IPS-18a (cell line): Measurements from ENCODE around the gene PLCB2.

ENCODE experiments used
- H3K27ac ChIP-seq: one replicate; pipeline ENCODE4 v1.5.1; 2013; ENCODE audit warnings: low read length
- H3K27me3 ChIP-seq: one replicate; pipeline ENCODE4 v1.6.1; 2013; ENCODE audit warnings: mild to moderate bottlenecking, low read length; ENCODE audit not compliant: control insufficient read depth, insufficient read depth
- H3K36me3 ChIP-seq: one replicate; pipeline ENCODE4 v1.6.1; 2013; ENCODE audit warnings: low read depth, low read length; ENCODE audit not compliant: control insufficient read depth
- H3K4me1 ChIP-seq: one replicate; pipeline ENCODE4 v1.6.1; 2013; ENCODE audit warnings: low read depth, low read length; ENCODE audit not compliant: control insufficient read depth
- H3K4me3 ChIP-seq: one replicate; pipeline ENCODE4 v1.5.1; 2013; ENCODE audit warnings: low read length
- H3K9ac ChIP-seq: one replicate; pipeline ENCODE4 v1.6.1; 2013; ENCODE audit warnings: mild to moderate bottlenecking, low read length, moderate library complexity
- H3K9me3 ChIP-seq: one replicate; pipeline ENCODE4 v1.6.1; 2013; ENCODE audit warnings: low read depth, low read length; ENCODE audit not compliant: control insufficient read depth

PLCB2 gene

GRCh38 chr15:40257656-40258450 lies 49.9 kb downstream of the PLCB2 start:
- H3K36me3 ChIP-seq: no peaks in the 10 kb centered on the region
- no peak overlapping the region for H3K9ac ChIP-seq
- H3K27ac ChIP-seq: no peak overlapping the region

GRCh38 chr15:40256638-40257235 lies 51.0 kb downstream of the PLCB2 start:
- Histone ChIP-seq H3K9ac (no peak overlapping the region), H3K27me3 (peaks cover 29% of the 10 kb centered on the region)

More at GRCh38 chr15:40257656-40258450, 49.9 kb downstream of the PLCB2 start:
- H3K27me3 ChIP-seq: peaks cover 18% of the 10 kb centered on the region
- H3K9me3 ChIP-seq: no peaks in the 10 kb centered on the region
- H3K4me3 ChIP-seq: no peak overlapping the region
- H3K4me1 ChIP-seq: peaks cover 8% of the 10 kb centered on the region

GRCh38 chr15:40255033-40255432 lies 52.7 kb downstream of the PLCB2 start:
- H3K27me3 ChIP-seq: peaks cover 45% of the 10 kb centered on the region
- H3K36me3 ChIP-seq: no peaks in the 10 kb centered on the region
- no peak overlapping the region for H3K4me3 ChIP-seq
- no peak overlapping the region for H3K27ac ChIP-seq
- H3K9ac ChIP-seq: no peak overlapping the region
- no peaks in the 10 kb centered on the region for H3K9me3 ChIP-seq
- peaks cover 8% of the 10 kb centered on the region for H3K4me1 ChIP-seq

More at GRCh38 chr15:40256638-40257235, 51.0 kb downstream of the PLCB2 start:
- Histone ChIP-seq H3K9me3 (no peaks in the 10 kb centered on the region), H3K27ac (no peak overlapping the region), H3K4me1 (peaks cover 8% of the 10 kb centered on the region), H3K4me3 (no peak overlapping the region), H3K36me3 (no peaks in the 10 kb centered on the region)

GRCh38 chr15:40254452-40254851 lies 53.3 kb downstream of the PLCB2 start:
- peaks cover 45% of the 10 kb centered on the region for H3K27me3 ChIP-seq
- no peak overlapping the region for H3K4me3 ChIP-seq
- no peaks in the 10 kb centered on the region for H3K36me3 ChIP-seq
- H3K9ac ChIP-seq: no peak overlapping the region
- H3K4me1 ChIP-seq: peaks cover 8% of the 10 kb centered on the region
- no peak overlapping the region for H3K27ac ChIP-seq
- H3K9me3 ChIP-seq: no peaks in the 10 kb centered on the region

- H3K9me3 ChIP-seq: no peaks in the 10 kb centered on the region
- no peaks in the 10 kb centered on the region for H3K36me3 ChIP-seq
- H3K4me1 ChIP-seq: no peaks in the 10 kb centered on the region
- H3K27ac ChIP-seq: no peak overlapping the region
- no peak overlapping the region for H3K9ac ChIP-seq
- H3K4me3 ChIP-seq: peak overlapping the region; percentile 60
- peaks cover 45% of the 10 kb centered on the region for H3K27me3 ChIP-seq
Measured at GRCh38 chr15:40253167-40253790, 54.5 kb downstream of the PLCB2 start.

GRCh38 chr15:40252438-40253166 lies 55.1 kb downstream of the PLCB2 start:
- Histone ChIP-seq H3K4me3 (peak overlapping the region; percentile 60), H3K9ac (no peak overlapping the region)

DNA sequence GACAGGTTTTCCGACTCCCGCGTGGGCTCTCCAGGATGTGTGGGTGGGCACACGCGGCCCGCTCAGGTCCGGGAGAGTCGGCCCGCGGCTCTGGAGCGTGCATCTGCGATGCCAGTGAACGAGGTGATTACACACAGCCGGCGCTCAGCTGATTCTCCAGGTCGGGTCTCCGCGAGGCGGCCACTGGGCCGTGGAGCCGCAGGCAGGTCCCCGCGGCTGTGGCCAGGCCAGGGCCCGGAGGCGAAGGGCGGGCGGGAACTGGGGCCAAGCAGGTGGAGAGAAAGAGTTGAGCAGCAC lies 55.6 kb downstream of the PLCB2 start:
- H3K27me3 ChIP-seq: peaks cover 45% of the 10 kb centered on the region
- no peak overlapping the region for H3K27ac ChIP-seq
- no peaks in the 10 kb centered on the region for H3K9me3 ChIP-seq

More at GRCh38 chr15:40252438-40253166, 55.1 kb downstream of the PLCB2 start:
- H3K27ac ChIP-seq: no peak overlapping the region
- peaks cover 45% of the 10 kb centered on the region for H3K27me3 ChIP-seq
- H3K9me3 ChIP-seq: no peaks in the 10 kb centered on the region
- H3K36me3 ChIP-seq: no peaks in the 10 kb centered on the region
- no peaks in the 10 kb centered on the region for H3K4me1 ChIP-seq

DNA sequence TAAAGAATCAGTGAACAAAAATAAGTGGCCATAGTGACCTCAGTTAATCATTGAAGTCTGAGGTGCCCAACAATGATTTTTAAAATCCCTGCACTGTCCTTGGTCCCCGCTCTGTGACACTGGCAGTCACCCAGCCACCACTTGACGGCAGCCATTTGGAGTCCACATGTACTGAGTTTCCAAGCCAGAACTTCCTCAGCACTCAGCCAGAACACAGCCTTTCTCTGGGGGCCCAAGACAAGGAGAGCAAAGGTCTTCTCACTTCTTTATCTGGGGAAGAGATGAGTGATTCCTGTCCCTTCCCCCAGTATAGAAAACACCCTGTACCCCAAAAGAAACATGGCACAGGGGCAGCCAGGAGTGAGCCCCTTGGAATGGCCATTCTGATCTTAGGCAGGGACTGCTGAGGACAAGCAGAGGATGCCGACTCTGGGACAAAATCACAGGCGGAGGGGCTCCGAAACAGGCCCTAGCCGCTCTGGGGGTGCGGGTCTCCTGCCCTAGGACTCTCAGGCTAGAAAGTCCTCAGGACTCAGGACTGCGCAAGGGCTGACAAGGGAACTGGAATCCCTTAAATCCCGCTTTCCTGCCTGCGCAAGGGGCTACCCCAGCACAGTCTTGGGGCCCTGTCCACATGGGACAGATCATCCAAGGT lies 56.1 kb downstream of the PLCB2 start:
- Histone ChIP-seq H3K4me3 (peak overlapping the region; percentile 60), H3K4me1 (no peaks in the 10 kb centered on the region), H3K27ac (no peak overlapping the region), H3K36me3 (no peaks in the 10 kb centered on the region), H3K9ac (no peak overlapping the region), H3K27me3 (peaks cover 45% of the 10 kb centered on the region), H3K9me3 (no peaks in the 10 kb centered on the region)

More for the DNA sequence above, 55.6 kb downstream of the PLCB2 start:
- H3K36me3 ChIP-seq: no peaks in the 10 kb centered on the region
- H3K9ac ChIP-seq: no peak overlapping the region
- no peaks in the 10 kb centered on the region for H3K4me1 ChIP-seq
- peak overlapping the region; percentile 60 for H3K4me3 ChIP-seq

DNA sequence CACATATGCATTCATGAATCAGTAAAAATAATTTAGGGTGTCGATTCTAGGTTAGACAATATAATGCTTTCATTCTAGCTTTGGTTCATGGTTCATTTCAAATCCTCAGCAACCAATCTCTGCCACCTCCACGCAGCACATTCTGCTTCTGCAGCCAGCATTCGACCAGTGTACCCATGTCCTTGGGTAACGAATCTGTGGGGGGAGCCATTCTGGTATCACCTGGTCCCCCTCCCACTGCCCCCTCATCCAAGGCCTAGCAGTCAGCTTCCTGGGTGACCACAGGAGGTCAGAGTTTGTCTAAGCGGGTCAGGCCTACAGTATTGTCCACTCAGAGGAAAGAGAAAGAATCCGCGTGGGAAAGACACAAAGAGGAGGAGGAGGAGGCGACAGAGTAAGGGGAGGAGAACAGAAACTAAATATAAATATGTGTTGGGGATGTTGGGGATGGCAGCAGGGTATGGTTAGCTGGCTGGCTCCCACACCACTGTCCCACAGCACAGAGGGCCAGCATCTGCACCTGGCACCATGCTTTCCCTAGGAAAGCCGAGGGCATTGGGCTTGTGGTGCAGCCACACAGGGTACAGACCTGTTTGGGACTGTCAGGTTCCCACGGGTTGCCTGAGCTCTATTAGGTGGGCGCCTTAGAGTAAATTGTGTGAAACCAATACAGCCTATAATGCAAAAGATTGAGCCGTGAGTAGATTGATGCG lies 56.8 kb downstream of the PLCB2 start:
- peaks cover 45% of the 10 kb centered on the region for H3K27me3 ChIP-seq
- no peak overlapping the region for H3K9ac ChIP-seq
- no peak overlapping the region for H3K27ac ChIP-seq
- H3K4me3 ChIP-seq: no peak overlapping the region
- H3K4me1 ChIP-seq: no peaks in the 10 kb centered on the region
- H3K9me3 ChIP-seq: no peaks in the 10 kb centered on the region
- no peaks in the 10 kb centered on the region for H3K36me3 ChIP-seq

- Histone ChIP-seq H3K27me3 (peaks cover 45% of the 10 kb centered on the region), H3K4me3 (no peak overlapping the region), H3K9ac (no peak overlapping the region), H3K4me1 (no peaks in the 10 kb centered on the region), H3K9me3 (no peaks in the 10 kb centered on the region), H3K27ac (no peak overlapping the region), H3K36me3 (no peaks in the 10 kb centered on the region)
Measured at GRCh38 chr15:40250304-40250656, 57.5 kb downstream of the PLCB2 start.
